GM23338 (cell line): Measurements from ENCODE around the gene DTNBP1. TPM values are rescaled to one million over a fixed set of nuclear protein-coding genes. Genes with fewer than 3 reads are reported as not detected.

Source experiments
- ATAC-seq: fragments of 200-7000 bp; cut with Tn5 transposase; 3 replicates; pipeline ENCODE4 v1.9.1; 2020
- DNase-seq: peaks from one replicate; pipeline ENCODE4 v3.0.0-alpha.2; 2015; ENCODE audit warnings: low spot score
- H2AFZ ChIP-seq: fragments of 200-600 bp; sonication (generic); 2 replicates; pipeline ENCODE4 v1.8.0; 2016; ENCODE audit warnings: antibody characterized with exemption, mild to moderate bottlenecking, moderate library complexity
- H3F3A ChIP-seq: fragments of 200-600 bp; sonication (generic); replicated peaks from 2 replicates; pipeline ENCODE4 v1.8.0; 2017; ENCODE audit warnings: antibody characterized with exemption, mixed run types, low read depth
- H3K27ac ChIP-seq: fragments of 200-600 bp; sonication (generic); 2 replicates; pipeline ENCODE4 v1.6.1; 2016; ENCODE audit warnings: low read depth
- H3K27me3 ChIP-seq: fragments of 200-600 bp; sonication (generic); 2 replicates; pipeline ENCODE4 v1.8.0; 2016; ENCODE audit warnings: mild to moderate bottlenecking, mixed run types, moderate library complexity; ENCODE audit not compliant: insufficient read depth
- H3K36me3 ChIP-seq: fragments of 200-600 bp; sonication (generic); 2 replicates; pipeline ENCODE4 v1.8.0; 2016; ENCODE audit warnings: mild to moderate bottlenecking; ENCODE audit not compliant: insufficient read depth
- H3K4me1 ChIP-seq: fragments of 200-600 bp; sonication (generic); 2 replicates; pipeline ENCODE4 v1.8.0; 2016; ENCODE audit warnings: mild to moderate bottlenecking, moderate library complexity; ENCODE audit not compliant: insufficient read depth
- H3K4me2 ChIP-seq: fragments of 200-600 bp; sonication (generic); 2 replicates; pipeline ENCODE4 v1.7.1; 2017; ENCODE audit warnings: mixed run types
- H3K4me3 ChIP-seq: fragments of 200-600 bp; sonication (generic); 2 replicates; pipeline ENCODE4 v1.6.1; 2016; ENCODE audit warnings: mixed run types
- H3K79me2 ChIP-seq: fragments of 200-600 bp; sonication (generic); replicated peaks from 2 replicates; pipeline ENCODE4 v1.8.0; 2017; ENCODE audit warnings: mild to moderate bottlenecking; ENCODE audit not compliant: insufficient read depth
- H3K9me2 ChIP-seq: fragments of 200-600 bp; sonication (generic); 2 replicates; pipeline ENCODE4 v1.8.0; 2017; ENCODE audit not compliant: insufficient read depth
- H4K20me1 ChIP-seq: fragments of 200-600 bp; sonication (generic); replicated peaks from 2 replicates; pipeline ENCODE4 v1.8.0; 2017; ENCODE audit warnings: mild to moderate bottlenecking; ENCODE audit not compliant: insufficient read depth
- H3K27ac Mint-ChIP-seq: 2 replicates; pipeline ENCODE4 v1.8.0; 2020; ENCODE audit warnings: inconsistent platforms, mild to moderate bottlenecking, moderate library complexity, mixed read lengths
- H3K27me3 Mint-ChIP-seq: 3 replicates; pipeline ENCODE4 v1.8.0; 2022; ENCODE audit warnings: low read depth, mild to moderate bottlenecking, moderate library complexity, mixed read lengths, inconsistent platforms; ENCODE audit not compliant: insufficient read depth, poor library complexity
- H3K36me3 Mint-ChIP-seq: 3 replicates; pipeline ENCODE4 v1.8.0; 2021; ENCODE audit warnings: low read depth, mild to moderate bottlenecking, inconsistent platforms, moderate library complexity, mixed read lengths
- H3K4me1 Mint-ChIP-seq: 3 replicates; pipeline ENCODE4 v1.8.0; 2020; ENCODE audit warnings: mild to moderate bottlenecking, inconsistent platforms, mixed read lengths
- H3K4me3 Mint-ChIP-seq: 3 replicates; pipeline ENCODE4 v1.8.0; 2021; ENCODE audit warnings: moderate library complexity, mild to moderate bottlenecking, inconsistent platforms, mixed read lengths
- H3K9me3 Mint-ChIP-seq: 3 replicates; pipeline ENCODE4 v1.8.0; 2020; ENCODE audit warnings: moderate library complexity, mild to moderate bottlenecking, inconsistent platforms, mixed read lengths
- EZH2phosphoT487 ChIP-seq: fragments of 200-600 bp; sonication (generic); IDR thresholded peaks from one replicate; pipeline ENCODE4 v1.8.1; 2018; ENCODE audit warnings: antibody characterized with exemption; ENCODE audit not compliant: unreplicated experiment
- NANOG ChIP-seq: IDR thresholded peaks from 2 replicates; pipeline ENCODE4 v1.6.1; 2016; ENCODE audit warnings: antibody characterized with exemption, borderline replicate concordance
- POLR2AphosphoS5 ChIP-seq: IDR thresholded peaks from 2 replicates; pipeline ENCODE4 v1.6.1; 2016; ENCODE audit warnings: antibody characterized with exemption, low read depth
- ZNF114 ChIP-seq: fragments of 250-450 bp; sonication (Bioruptor Pico); IDR thresholded peaks from 2 replicates; pipeline ENCODE4 v1.5.0; 2020; ENCODE audit warnings: mild to moderate bottlenecking, moderate library complexity
- ZNF331 ChIP-seq: fragments of 250-450 bp; sonication (Bioruptor Pico); IDR thresholded peaks from 2 replicates; pipeline ENCODE4 v1.5.0; 2020; ENCODE audit warnings: low read depth, mild to moderate bottlenecking, moderate library complexity
- polyA plus RNA-seq: library from polyadenylated mRNA; unstranded; fragments of >200 nt; fragmentation: Nextera tagmentation; extraction: Ambion mirVana; gene quantifications from 2 replicates; pipeline ENCODE4 v1.2.1, GENCODE V29; 2016
- total RNA-seq: library from RNA; depleted of rRNA; stranded (reverse); fragments of >200 nt; shearing (Covaris generic); gene quantifications from 2 replicates; pipeline ENCODE4 v1.2.3, GENCODE V29; 2014
- TF ChIP-seq, protein P1 (sequence below): fragments of 250-450 bp; sonication (Bioruptor Pico); IDR thresholded peaks from 2 replicates; pipeline ENCODE4 v1.5.0; 2020; ENCODE audit warnings: mild to moderate bottlenecking, moderate library complexity
- TF ChIP-seq, protein P2 (sequence below): IDR thresholded peaks from 2 replicates; pipeline ENCODE4 v1.6.1; 2016; ENCODE audit warnings: antibody characterized with exemption
- TF ChIP-seq, protein P3 (sequence below): IDR thresholded peaks from one replicate; pipeline ENCODE4 v1.6.1; 2018; ENCODE audit warnings: antibody characterized with exemption; ENCODE audit not compliant: unreplicated experiment
- TF ChIP-seq, protein P4 (sequence below), 2 experiments: fragments of 200-600 bp in 1 of 2; sonication (generic) in 1 of 2; conservative IDR thresholded peaks; 2 replicates each; pipeline versions ENCODE4 v1.5.1 to v1.6.1; 2016 to 2017; ENCODE audit warnings: antibody characterized with exemption in 2 of 2, low read depth in 2 of 2, mild to moderate bottlenecking in 2 of 2, moderate library complexity in 1 of 2

DTNBP1 gene
- total and polyA plus RNA-seq, 2 experiments from 2014 or later: 12.1 to 20.1 TPM

DNA sequence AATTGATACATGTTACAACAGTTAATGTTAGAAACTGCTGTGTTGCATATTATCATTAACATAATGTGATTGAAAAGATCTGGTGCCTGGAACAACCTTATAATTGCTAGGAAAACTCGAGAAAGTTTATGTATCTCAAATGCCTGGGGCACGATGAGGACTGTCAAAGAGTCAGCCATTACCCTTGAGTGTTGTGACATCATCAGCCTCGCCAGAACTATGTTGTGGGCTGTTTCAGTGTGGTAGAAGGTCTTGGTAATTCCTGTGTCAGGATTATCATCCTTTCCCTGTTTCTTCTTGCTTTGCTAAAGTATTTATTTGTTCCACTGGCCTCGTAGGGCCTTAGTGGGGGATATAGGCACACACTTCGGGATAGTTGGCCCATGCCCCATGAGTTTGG, 185.1 kb downstream of the DTNBP1 start:
- Histone ChIP-seq H2AFZ (no peak overlapping the region), H4K20me1 (peaks cover 95% of the 10 kb centered on the region)
- ATAC-seq: no peak

GRCh38 chr6:15476631-15477380, 186.0 kb downstream of the DTNBP1 start:
- H3K27me3 Mint-ChIP-seq: peaks cover 45% of the 10 kb centered on the region
- H3K4me1 Mint-ChIP-seq: peaks cover 91% of the 10 kb centered on the region
- Histone ChIP-seq H3K27me3 (no peaks in the 10 kb centered on the region), H4K20me1 (peaks cover 99% of the 10 kb centered on the region), H3K4me1 (peaks cover 89% of the 10 kb centered on the region), H3K9me2 (no peaks in the 10 kb centered on the region), H3K79me2 (peaks cover 100% of the 10 kb centered on the region), H3K4me3 (no peak overlapping the region), H3K27ac (no peak overlapping the region), H2AFZ (no peak overlapping the region), H3F3A (peaks cover 11% of the 10 kb centered on the region; the same call in 1 of the 2 replicates), H3K4me2 (peak overlapping the region; percentile 5; the same call in 1 of the 2 replicates), H3K36me3 (peaks cover 14% of the 10 kb centered on the region)
- DNase-seq (no peak), ATAC-seq (no peak)
- peak overlapping the region; percentile 62; the same call in 1 of the 2 replicates for H3K27ac Mint-ChIP-seq
- no peaks in the 10 kb centered on the region for H3K9me3 Mint-ChIP-seq
- peaks cover 50% of the 10 kb centered on the region for H3K36me3 Mint-ChIP-seq
- H3K4me3 Mint-ChIP-seq: no peak overlapping the region
- TF ChIP-seq, protein P1, sequence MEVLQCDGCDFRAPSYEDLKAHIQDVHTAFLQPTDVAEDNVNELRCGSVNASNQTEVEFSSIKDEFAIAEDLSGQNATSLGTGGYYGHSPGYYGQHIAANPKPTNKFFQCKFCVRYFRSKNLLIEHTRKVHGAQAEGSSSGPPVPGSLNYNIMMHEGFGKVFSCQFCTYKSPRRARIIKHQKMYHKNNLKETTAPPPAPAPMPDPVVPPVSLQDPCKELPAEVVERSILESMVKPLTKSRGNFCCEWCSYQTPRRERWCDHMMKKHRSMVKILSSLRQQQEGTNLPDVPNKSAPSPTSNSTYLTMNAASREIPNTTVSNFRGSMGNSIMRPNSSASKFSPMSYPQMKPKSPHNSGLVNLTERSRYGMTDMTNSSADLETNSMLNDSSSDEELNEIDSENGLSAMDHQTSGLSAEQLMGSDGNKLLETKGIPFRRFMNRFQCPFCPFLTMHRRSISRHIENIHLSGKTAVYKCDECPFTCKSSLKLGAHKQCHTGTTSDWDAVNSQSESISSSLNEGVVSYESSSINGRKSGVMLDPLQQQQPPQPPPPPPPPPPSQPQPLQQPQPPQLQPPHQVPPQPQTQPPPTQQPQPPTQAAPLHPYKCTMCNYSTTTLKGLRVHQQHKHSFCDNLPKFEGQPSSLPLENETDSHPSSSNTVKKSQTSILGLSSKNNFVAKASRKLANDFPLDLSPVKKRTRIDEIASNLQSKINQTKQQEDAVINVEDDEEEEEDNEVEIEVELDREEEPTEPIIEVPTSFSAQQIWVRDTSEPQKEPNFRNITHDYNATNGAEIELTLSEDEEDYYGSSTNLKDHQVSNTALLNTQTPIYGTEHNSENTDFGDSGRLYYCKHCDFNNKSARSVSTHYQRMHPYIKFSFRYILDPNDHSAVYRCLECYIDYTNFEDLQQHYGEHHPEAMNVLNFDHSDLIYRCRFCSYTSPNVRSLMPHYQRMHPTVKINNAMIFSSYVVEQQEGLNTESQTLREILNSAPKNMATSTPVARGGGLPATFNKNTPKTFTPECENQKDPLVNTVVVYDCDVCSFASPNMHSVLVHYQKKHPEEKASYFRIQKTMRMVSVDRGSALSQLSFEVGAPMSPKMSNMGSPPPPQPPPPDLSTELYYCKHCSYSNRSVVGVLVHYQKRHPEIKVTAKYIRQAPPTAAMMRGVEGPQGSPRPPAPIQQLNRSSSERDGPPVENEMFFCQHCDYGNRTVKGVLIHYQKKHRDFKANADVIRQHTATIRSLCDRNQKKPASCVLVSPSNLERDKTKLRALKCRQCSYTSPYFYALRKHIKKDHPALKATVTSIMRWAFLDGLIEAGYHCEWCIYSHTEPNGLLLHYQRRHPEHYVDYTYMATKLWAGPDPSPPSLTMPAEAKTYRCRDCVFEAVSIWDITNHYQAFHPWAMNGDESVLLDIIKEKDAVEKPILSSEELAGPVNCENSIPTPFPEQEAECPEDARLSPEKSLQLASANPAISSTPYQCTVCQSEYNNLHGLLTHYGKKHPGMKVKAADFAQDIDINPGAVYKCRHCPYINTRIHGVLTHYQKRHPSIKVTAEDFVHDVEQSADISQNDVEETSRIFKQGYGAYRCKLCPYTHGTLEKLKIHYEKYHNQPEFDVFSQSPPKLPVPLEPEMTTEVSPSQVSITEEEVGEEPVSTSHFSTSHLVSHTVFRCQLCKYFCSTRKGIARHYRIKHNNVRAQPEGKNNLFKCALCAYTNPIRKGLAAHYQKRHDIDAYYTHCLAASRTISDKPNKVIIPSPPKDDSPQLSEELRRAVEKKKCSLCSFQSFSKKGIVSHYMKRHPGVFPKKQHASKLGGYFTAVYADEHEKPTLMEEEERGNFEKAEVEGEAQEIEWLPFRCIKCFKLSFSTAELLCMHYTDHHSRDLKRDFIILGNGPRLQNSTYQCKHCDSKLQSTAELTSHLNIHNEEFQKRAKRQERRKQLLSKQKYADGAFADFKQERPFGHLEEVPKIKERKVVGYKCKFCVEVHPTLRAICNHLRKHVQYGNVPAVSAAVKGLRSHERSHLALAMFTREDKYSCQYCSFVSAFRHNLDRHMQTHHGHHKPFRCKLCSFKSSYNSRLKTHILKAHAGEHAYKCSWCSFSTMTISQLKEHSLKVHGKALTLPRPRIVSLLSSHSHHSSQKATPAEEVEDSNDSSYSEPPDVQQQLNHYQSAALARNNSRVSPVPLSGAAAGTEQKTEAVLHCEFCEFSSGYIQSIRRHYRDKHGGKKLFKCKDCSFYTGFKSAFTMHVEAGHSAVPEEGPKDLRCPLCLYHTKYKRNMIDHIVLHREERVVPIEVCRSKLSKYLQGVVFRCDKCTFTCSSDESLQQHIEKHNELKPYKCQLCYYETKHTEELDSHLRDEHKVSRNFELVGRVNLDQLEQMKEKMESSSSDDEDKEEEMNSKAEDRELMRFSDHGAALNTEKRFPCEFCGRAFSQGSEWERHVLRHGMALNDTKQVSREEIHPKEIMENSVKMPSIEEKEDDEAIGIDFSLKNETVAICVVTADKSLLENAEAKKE: no peak
- TF ChIP-seq, protein P2, sequence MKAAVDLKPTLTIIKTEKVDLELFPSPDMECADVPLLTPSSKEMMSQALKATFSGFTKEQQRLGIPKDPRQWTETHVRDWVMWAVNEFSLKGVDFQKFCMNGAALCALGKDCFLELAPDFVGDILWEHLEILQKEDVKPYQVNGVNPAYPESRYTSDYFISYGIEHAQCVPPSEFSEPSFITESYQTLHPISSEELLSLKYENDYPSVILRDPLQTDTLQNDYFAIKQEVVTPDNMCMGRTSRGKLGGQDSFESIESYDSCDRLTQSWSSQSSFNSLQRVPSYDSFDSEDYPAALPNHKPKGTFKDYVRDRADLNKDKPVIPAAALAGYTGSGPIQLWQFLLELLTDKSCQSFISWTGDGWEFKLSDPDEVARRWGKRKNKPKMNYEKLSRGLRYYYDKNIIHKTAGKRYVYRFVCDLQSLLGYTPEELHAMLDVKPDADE: no peak
- TF ChIP-seq ZNF114 (CRISPR knock-in tag) (no peak), ZNF331 (no peak), NANOG (no peak)
- TF ChIP-seq, protein P3, sequence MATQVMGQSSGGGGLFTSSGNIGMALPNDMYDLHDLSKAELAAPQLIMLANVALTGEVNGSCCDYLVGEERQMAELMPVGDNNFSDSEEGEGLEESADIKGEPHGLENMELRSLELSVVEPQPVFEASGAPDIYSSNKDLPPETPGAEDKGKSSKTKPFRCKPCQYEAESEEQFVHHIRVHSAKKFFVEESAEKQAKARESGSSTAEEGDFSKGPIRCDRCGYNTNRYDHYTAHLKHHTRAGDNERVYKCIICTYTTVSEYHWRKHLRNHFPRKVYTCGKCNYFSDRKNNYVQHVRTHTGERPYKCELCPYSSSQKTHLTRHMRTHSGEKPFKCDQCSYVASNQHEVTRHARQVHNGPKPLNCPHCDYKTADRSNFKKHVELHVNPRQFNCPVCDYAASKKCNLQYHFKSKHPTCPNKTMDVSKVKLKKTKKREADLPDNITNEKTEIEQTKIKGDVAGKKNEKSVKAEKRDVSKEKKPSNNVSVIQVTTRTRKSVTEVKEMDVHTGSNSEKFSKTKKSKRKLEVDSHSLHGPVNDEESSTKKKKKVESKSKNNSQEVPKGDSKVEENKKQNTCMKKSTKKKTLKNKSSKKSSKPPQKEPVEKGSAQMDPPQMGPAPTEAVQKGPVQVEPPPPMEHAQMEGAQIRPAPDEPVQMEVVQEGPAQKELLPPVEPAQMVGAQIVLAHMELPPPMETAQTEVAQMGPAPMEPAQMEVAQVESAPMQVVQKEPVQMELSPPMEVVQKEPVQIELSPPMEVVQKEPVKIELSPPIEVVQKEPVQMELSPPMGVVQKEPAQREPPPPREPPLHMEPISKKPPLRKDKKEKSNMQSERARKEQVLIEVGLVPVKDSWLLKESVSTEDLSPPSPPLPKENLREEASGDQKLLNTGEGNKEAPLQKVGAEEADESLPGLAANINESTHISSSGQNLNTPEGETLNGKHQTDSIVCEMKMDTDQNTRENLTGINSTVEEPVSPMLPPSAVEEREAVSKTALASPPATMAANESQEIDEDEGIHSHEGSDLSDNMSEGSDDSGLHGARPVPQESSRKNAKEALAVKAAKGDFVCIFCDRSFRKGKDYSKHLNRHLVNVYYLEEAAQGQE: no peak
- TF ChIP-seq, protein P4, sequence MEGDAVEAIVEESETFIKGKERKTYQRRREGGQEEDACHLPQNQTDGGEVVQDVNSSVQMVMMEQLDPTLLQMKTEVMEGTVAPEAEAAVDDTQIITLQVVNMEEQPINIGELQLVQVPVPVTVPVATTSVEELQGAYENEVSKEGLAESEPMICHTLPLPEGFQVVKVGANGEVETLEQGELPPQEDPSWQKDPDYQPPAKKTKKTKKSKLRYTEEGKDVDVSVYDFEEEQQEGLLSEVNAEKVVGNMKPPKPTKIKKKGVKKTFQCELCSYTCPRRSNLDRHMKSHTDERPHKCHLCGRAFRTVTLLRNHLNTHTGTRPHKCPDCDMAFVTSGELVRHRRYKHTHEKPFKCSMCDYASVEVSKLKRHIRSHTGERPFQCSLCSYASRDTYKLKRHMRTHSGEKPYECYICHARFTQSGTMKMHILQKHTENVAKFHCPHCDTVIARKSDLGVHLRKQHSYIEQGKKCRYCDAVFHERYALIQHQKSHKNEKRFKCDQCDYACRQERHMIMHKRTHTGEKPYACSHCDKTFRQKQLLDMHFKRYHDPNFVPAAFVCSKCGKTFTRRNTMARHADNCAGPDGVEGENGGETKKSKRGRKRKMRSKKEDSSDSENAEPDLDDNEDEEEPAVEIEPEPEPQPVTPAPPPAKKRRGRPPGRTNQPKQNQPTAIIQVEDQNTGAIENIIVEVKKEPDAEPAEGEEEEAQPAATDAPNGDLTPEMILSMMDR (conservative IDR thresholded peaks at IDR 0.05; ENCODE audit: low read depth in 2 of 2): no peak

More for the DNA sequence above, 185.1 kb downstream of the DTNBP1 start:
- H3K27me3 Mint-ChIP-seq: peaks cover 41% of the 10 kb centered on the region
- H3K9me2 ChIP-seq: no peaks in the 10 kb centered on the region
- H3F3A ChIP-seq: peaks cover 8% of the 10 kb centered on the region; the same call in 1 of the 2 replicates
- no peak overlapping the region for H3K27ac ChIP-seq
- H3K4me2 ChIP-seq: no peak overlapping the region
- no peak for DNase-seq
- H3K4me1 Mint-ChIP-seq: peaks cover 90% of the 10 kb centered on the region
- H3K4me1 ChIP-seq: peaks cover 90% of the 10 kb centered on the region
- peaks cover 42% of the 10 kb centered on the region for H3K36me3 Mint-ChIP-seq
- H3K9me3 Mint-ChIP-seq: no peaks in the 10 kb centered on the region
- TF ChIP-seq EZH2phosphoT487 (no peak), POLR2AphosphoS5 (peak; percentile 41; the same call in 1 of the 2 replicates)
- H3K4me3 Mint-ChIP-seq: no peak overlapping the region
- H3K36me3 ChIP-seq: peaks cover 13% of the 10 kb centered on the region
- no peak overlapping the region for H3K4me3 ChIP-seq
- no peaks in the 10 kb centered on the region for H3K27me3 ChIP-seq
- H3K27ac Mint-ChIP-seq: no peak overlapping the region
- H3K79me2 ChIP-seq: peaks cover 100% of the 10 kb centered on the region
